Tibial nerve (tissue), 4 donors: ENCODE data around the gene GRIN2A. TPM values are rescaled to one million over a fixed set of nuclear protein-coding genes. Genes with fewer than 3 reads are reported as not detected.

ENCODE experiments used
- DNase-seq, 2 donors: peaks; one replicate each; pipeline ENCODE4 v3.0.0-alpha.2; 2019; ENCODE audit warnings: low spot score in 2 of 2
- H3K27ac ChIP-seq, 4 donors: fragments of 200-600 bp; sonication (generic) in 3 of 4; one replicate each; pipeline ENCODE4 v1.5.1; 2017 to 2019; ENCODE audit warnings: mild to moderate bottlenecking in 1 of 4
- H3K27me3 ChIP-seq, 2 donors: fragments of 200-600 bp; sonication (generic) in 1 of 2; one replicate each; pipeline versions ENCODE4 v1.5.1 to v1.6.0; 2017 to 2019
- H3K36me3 ChIP-seq, 3 donors: fragments of 200-600 bp; sonication (generic); one replicate each; pipeline ENCODE4 v1.5.1; 2018 to 2019
- H3K4me1 ChIP-seq, 4 donors: fragments of 200-600 bp; sonication (generic) in 3 of 4; one replicate each; pipeline ENCODE4 v1.5.1; 2017 to 2019
- H3K4me3 ChIP-seq, 4 donors: fragments of 200-600 bp; sonication (generic) in 3 of 4; one replicate each; pipeline ENCODE4 v1.5.1; 2017 to 2019; ENCODE audit warnings: mild to moderate bottlenecking in 1 of 4, moderate library complexity in 1 of 4
- H3K9me3 ChIP-seq, 4 donors: fragments of 200-600 bp; sonication (generic) in 3 of 4; one replicate each; pipeline ENCODE4 v1.5.1; 2017 to 2019
- CTCF ChIP-seq, 5 experiments: fragments of 200-600 bp in 3 of 5; fragments of 450-650 bp in 2 of 5; sonication (generic) in 3 of 5; IDR thresholded peaks; one replicate each; pipeline ENCODE4 v1.5.1; 2016 to 2019; ENCODE audit warnings: antibody characterized with exemption in 5 of 5, mild to moderate bottlenecking in 3 of 5, moderate library complexity in 2 of 5
- EP300 ChIP-seq, 2 donors: sonication (generic); formaldehyde crosslinking; IDR thresholded peaks; one replicate each; pipeline ENCODE4 v1.6.1; 2017; ENCODE audit warnings: antibody characterized with exemption in 2 of 2, mild to moderate bottlenecking in 1 of 2
- POLR2A ChIP-seq, 2 donors: fragments of 450-650 bp; IDR thresholded peaks; one replicate each; pipeline ENCODE4 v1.6.1; 2017; ENCODE audit warnings: antibody characterized with exemption in 2 of 2, mild to moderate bottlenecking in 2 of 2, moderate library complexity in 2 of 2
- WGBS, 2 donors: methylation state at CpG; one replicate each; pipeline ENCODE4 v1.1.5; 2018; 5-methylcytosine and 5-hydroxymethylcytosine counted together
- total RNA-seq, 4 donors: library from RNA; depleted of rRNA; stranded (reverse); fragments of >200 nt; gene quantifications; one replicate each; pipeline ENCODE4 v1.1.0, GENCODE V29; 2016

GRIN2A gene
- total RNA-seq, 4 donors from 2014 or later, result under 0.01 to 0.44 (median 0.39) TPM; not detected in 1

GRCh38 chr16:10081201-10081940, 100.9 kb downstream of the GRIN2A start:
- Histone ChIP-seq H3K4me1 (no peaks in the 10 kb centered on the region), H3K36me3 (no peaks in the 10 kb centered on the region), H3K27ac (no peak overlapping the region), H3K27me3 (no peaks in the 10 kb centered on the region), H3K4me3 (no peak overlapping the region), H3K9me3 (peaks cover 0 to 6% (median 0%) of the 10 kb centered on the region in 4 donors)
- WGBS, 2 donors, result 79 to 82% methylated on average over 1 of the region's 1 CpG
- DNase-seq, result no peak
- TF ChIP-seq CTCF (IDR thresholded peaks at IDR 0.05) (no peak), EP300 (IDR thresholded peaks at IDR 0.05) (no peak), POLR2A (IDR thresholded peaks at IDR 0.05) (no peak)

DNA sequence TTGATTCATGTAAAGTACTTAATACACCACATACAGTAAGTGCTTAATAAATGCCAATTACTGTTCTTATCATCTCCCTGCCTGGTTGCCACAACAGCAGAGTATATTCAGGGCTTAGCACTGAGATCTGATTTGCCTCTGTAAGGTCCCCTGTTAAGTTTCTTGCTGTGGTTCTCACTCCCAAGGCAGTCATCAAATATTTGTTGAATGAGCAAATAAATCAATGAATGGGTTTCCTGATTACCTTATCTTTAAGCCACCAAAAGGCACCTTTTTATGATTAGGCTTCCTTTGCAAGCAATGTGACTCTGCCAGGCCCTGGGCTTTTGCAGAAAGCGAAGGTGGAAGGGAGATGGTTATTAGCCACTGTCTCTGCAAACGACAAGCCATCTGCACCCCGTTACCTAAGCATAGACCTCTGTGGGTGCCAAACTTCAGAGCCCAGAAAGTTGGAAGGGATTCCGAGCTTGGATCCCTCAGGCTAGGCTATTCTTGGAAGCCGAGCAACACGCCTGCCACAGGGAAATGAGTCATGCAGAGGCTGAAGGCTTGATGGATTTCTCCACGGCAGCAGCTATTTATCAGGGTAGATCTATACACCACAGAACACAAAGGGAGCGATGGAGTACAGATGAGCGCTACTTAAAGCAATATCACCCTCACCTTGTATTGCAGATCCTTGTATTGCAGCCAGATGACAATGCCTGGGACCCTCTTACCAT, 102.0 kb downstream of the GRIN2A start:
- whole genome bisulfite sequencing, 2 donors, result 18 to 29% methylated on average over 9 of the region's 9 CpGs
- no peak for DNase-seq

GRCh38 chr16:10078541-10078949, 103.7 kb downstream of the GRIN2A start:
- no peak for DNase-seq
- Histone ChIP-seq H3K27ac (no peak overlapping the region), H3K9me3 (peaks cover 0 to 6% (median 0%) of the 10 kb centered on the region in 4 donors), H3K4me3 (no peak overlapping the region), H3K4me1 (no peaks in the 10 kb centered on the region), H3K36me3 (no peaks in the 10 kb centered on the region), H3K27me3 (no peaks in the 10 kb centered on the region)
- TF ChIP-seq POLR2A (IDR thresholded peaks at IDR 0.05) (no peak), EP300 (IDR thresholded peaks at IDR 0.05) (no peak), CTCF (IDR thresholded peaks at IDR 0.05) (no peak)
- 39 to 43% methylated on average over 7 of the region's 7 CpGs for WGBS, 2 donors

More for the DNA sequence above, 102.0 kb downstream of the GRIN2A start:
- TF ChIP-seq EP300 (IDR thresholded peaks at IDR 0.05), result no peak
- no peak for TF ChIP-seq CTCF (IDR thresholded peaks at IDR 0.05)
- no peak for TF ChIP-seq POLR2A (IDR thresholded peaks at IDR 0.05)
- no peaks in the 10 kb centered on the region for H3K4me1 ChIP-seq
- H3K36me3 ChIP-seq, result no peaks in the 10 kb centered on the region
- peaks cover 0 to 6% (median 0%) of the 10 kb centered on the region in 4 donors for H3K9me3 ChIP-seq
- no peaks in the 10 kb centered on the region for H3K27me3 ChIP-seq
- H3K4me3 ChIP-seq, result no peak overlapping the region
- no peak overlapping the region for H3K27ac ChIP-seq

DNA sequence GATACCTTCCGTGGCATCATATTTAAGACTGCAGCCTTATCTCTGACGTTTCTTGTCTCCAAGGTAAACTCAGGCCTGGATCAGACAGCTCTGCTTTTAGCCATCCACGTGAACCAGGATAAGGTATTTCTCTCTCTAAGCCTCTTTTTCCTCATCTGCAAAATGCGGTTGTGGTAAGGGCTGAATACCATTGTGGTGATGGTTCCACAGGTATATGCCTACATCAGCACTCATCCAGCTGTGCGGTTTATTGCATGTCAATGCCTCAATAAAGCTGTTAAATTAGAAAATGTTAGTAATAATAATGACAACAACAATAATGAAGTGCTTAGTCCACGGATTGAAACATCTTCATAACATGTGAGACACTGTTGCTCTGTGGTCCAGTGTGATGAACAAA, 104.4 kb downstream of the GRIN2A start:
- H3K9me3 ChIP-seq, result peaks cover 0 to 6% (median 0%) of the 10 kb centered on the region in 4 donors
- H3K27ac ChIP-seq, result no peak overlapping the region
- no peaks in the 10 kb centered on the region for H3K4me1 ChIP-seq
- no peak for DNase-seq
- WGBS, 2 donors, result 81 to 91% methylated on average over 6 of the region's 6 CpGs
- no peaks in the 10 kb centered on the region for H3K36me3 ChIP-seq
- no peaks in the 10 kb centered on the region for H3K27me3 ChIP-seq
- no peak overlapping the region for H3K4me3 ChIP-seq
- TF ChIP-seq EP300 (IDR thresholded peaks at IDR 0.05) (no peak), CTCF (IDR thresholded peaks at IDR 0.05) (no peak), POLR2A (IDR thresholded peaks at IDR 0.05) (no peak)

DNA sequence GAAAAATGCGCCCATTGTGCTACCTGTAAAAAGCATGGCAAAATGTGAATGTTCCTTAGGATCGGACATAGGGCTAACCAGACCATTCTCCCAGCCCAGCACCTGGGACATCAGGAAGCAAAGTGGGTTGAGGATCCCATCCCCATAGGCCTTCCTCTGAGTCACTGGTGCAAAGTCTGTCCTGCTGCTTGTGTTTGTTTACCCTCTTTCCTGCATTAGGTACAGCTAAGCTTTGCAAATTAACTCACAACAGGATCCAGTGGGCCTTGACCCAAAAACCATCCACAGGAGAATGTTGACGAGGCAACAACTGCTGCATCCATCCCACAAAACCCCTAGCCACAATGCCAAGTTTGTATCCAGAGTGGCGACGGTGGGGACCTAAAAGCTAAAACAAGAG, 106.2 kb downstream of the GRIN2A start:
- H3K4me1 ChIP-seq, result no peaks in the 10 kb centered on the region
- H3K27ac ChIP-seq, result no peak overlapping the region
- 83 to 90% methylated on average over 5 of the region's 5 CpGs for WGBS, 2 donors
- no peak overlapping the region for H3K4me3 ChIP-seq
- H3K9me3 ChIP-seq, result peaks cover 0 to 6% (median 0%) of the 10 kb centered on the region in 4 donors
- TF ChIP-seq CTCF (IDR thresholded peaks at IDR 0.05), result no peak
- no peak for TF ChIP-seq EP300 (IDR thresholded peaks at IDR 0.05)
- no peak for TF ChIP-seq POLR2A (IDR thresholded peaks at IDR 0.05)
- DNase-seq, result no peak
- no peaks in the 10 kb centered on the region for H3K27me3 ChIP-seq
- no peaks in the 10 kb centered on the region for H3K36me3 ChIP-seq
